NCI-H128 (cell line): ENCODE measurements around the gene KBTBD3.
A peak's percentile ranks its signal among the peaks of the same experiment; 100 is the strongest.

Experiments
- DNase-seq: peaks from one replicate; lab custom pipeline; 2025; ENCODE audit not compliant: unreplicated experiment; lab: John Stamatoyannopoulos, UW

KBTBD3 gene, protein sequence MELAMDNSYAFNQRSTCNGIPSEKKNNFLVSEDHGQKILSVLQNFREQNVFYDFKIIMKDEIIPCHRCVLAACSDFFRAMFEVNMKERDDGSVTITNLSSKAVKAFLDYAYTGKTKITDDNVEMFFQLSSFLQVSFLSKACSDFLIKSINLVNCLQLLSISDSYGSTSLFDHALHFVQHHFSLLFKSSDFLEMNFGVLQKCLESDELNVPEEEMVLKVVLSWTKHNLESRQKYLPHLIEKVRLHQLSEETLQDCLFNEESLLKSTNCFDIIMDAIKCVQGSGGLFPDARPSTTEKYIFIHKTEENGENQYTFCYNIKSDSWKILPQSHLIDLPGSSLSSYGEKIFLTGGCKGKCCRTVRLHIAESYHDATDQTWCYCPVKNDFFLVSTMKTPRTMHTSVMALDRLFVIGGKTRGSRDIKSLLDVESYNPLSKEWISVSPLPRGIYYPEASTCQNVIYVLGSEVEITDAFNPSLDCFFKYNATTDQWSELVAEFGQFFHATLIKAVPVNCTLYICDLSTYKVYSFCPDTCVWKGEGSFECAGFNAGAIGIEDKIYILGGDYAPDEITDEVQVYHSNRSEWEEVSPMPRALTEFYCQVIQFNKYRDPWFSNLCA

GRCh38 chr11:106076919-106077608 is at the start of gene KBTBD3:
Gene KBTBD3, minus strand, starts transcription at chr11:106077347. Its CDS starts 18,250 bp downstream, at chr11:106059097.
- DNase-seq: peak; percentile 98

GRCh38 chr11:106121570-106122320 is 44.6 kb upstream of the KBTBD3 start:
- no peak for DNase-seq

DNA sequence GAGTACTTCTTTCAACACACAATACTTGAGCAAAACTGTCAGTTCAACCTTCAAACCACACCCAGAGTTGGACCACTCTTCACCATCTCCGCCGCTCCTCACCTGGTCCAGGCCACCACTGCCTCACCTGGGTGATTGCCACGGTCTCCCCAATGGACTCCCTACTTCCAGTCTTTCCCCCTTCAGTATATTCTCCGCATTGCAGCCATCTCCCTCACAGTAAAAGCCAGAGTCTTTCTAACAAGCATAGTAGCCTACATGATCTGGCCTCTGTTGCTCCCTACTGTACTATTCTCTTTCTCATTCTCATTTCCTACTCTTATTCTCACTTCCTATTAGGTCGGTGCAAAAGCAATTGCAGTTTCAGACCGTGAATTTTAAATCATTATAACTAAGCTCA is 28.8 kb upstream of the KBTBD3 start:
- no peak for DNase-seq

DNA sequence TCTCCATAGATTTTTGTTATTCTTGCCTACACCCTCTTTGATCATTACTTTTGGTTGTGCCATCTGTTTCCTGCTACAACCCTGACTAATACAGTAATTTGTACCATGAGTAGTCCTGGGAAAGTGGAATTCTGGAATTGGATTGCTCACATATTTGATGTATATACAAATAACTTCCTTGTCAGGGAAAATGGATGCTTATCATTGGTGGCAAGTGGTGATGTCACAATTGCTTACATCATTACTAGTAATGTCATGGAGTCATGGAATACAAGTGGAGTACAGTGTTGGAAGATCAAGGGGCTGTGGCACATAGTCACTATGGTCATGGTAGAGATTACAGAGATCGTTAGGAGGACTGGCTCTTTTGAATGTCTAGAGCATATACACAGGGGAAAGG is 24.7 kb upstream of the KBTBD3 start:
- no peak for DNase-seq

GRCh38 chr11:106101370-106101769 is 24.2 kb upstream of the KBTBD3 start:
- no peak for DNase-seq

DNA sequence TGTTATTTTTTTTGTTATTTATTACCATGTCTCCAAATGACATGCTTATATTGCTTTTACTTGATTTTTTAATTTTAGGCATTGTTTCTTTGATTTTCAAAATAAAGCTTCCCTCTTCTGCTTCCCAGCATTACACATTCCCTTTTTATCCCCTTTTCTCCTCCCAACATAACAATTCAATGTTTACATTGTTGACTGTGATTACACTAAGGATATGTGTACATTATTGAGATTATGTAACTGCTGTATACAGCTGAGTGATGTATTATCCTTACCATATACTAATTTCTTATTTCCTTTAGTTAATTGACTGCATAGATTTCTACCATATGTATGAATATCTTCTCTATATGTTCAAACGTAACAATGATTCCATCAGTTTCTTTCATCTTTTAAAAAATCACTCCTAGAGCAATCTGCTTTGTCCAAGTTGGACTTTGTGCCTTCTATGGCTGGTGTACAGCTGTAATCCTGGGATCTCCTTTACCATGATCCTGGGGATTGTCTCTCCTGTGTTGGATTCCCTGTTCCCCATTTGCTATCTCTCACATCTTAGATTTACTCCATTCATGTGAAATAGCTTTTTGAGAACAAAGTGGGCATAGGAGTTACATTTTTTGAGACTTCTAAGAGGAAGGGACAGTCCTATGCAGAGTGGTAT is 21.9 kb upstream of the KBTBD3 start:
- DNase-seq: no peak

- DNase-seq: no peak
Measured at GRCh38 chr11:106092446-106092845, 15.3 kb upstream of the KBTBD3 start.

DNA sequence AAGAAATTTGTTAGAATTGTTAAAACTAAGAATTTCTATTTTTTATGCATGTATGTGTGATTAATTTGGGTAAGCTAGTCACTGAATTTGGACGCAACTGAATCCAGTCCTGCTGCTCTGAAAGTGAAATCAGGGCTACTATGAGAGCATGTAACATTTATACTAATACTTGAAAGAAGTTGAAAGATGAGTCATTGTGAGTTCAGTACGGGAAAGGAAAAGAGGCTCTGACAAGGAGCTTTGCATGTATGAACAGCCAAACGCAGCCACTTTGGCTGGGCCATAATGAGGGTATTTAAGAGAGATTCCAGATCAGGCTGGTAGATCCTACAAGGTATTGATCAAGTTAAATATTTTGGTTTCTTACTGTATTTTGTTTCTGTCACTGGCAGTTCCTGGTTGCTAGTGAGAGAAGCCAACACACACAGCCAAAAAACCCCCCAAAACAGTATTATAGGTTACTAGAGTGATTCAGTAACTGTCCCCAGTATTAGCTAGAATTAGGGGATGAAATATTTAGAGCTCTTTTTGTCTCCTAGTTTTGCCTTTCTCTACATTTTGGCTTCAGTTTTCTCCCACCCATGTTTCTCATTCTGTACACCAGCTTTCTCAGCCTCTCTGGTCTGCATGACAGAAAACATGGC is 14.5 kb upstream of the KBTBD3 start:
- no peak for DNase-seq

DNA sequence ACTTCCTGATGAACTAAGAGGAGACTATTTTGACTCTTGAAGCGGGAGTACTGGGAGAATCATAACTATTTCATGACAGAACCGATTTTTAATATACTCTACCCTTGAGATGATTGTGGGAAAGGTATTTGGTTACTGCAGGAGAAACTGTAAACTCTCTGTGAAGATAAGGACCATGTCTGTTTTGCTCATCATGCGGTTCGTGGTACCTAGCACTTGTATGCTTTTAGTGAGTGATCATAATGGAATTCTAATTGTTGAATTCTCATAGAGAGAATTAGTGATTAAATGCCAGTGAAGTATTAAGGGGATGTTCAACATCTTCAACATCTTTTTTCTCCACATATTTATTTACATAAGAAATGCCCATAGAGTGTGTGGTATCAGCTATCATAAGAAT is 11.7 kb upstream of the KBTBD3 start:
- no peak for DNase-seq

GRCh38 chr11:106087815-106088435 is 10.8 kb upstream of the KBTBD3 start:
- no peak for DNase-seq

DNA sequence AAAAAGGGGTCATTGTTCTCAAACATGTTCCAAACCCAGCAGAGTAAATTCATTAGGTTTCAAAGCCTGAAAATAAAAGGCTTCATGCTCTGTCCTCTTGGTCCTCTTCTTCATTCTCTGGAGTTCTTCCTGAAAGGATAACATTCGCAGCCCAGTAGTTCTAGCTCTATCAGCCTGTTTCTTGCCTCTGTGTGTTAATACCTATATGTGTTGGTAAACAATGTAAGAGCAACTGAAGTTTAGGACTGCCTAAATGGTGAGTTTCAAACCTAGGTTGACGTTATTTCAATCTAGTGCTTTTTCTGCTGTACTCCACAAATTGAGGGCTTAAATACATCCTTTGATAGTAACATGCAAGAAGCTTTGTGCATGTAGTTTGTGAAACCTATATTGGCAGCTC is 9.7 kb upstream of the KBTBD3 start:
- DNase-seq: no peak

GRCh38 chr11:106086135-106086534 is 9.0 kb upstream of the KBTBD3 start:
- DNase-seq: no peak

- no peak for DNase-seq
Measured at GRCh38 chr11:106082096-106082495, 4.9 kb upstream of the KBTBD3 start.

GRCh38 chr11:106077609-106078455 is 685 bp upstream of the KBTBD3 start, which contains the start of gene AASDHPPT:
Gene AASDHPPT, plus strand, starts transcription at chr11:106077662. Its CDS starts 49 bp downstream, at chr11:106077711.
- DNase-seq: no peak

DNA sequence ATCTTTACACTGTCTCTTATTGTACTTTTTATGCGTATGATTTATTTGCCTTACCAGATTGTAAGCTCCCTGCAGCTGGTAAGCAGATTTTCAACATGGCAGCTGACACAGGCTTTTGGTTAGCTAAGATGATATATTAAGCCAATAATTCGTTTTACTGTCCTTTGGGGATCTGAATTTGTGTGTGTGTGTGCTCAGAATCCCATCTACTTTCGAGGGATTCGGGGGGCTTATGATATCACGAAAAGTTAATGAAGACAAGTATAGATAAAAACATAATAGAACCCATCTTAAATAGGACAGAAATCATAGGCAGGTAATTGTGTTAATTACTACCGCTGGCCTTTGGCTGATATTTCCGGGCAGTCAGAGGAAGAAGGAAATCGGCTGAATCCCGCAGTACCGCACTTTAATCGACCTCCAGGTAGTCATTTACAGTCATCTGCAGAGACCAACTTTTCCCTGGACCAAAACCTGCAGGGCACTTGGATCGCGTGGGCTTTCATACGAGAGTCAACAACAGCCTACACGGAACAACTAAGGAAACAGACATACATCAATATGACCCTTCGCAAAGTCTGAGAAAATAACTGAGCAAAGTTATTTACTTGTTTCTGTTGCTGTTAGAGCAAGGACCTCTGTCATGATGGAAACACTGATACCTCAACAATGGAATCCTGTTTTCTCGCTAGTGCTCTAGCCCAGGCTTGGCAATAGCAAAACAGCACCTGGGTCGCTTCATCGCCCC is 802 bp downstream of the KBTBD3 start:
- no peak for DNase-seq

DNA sequence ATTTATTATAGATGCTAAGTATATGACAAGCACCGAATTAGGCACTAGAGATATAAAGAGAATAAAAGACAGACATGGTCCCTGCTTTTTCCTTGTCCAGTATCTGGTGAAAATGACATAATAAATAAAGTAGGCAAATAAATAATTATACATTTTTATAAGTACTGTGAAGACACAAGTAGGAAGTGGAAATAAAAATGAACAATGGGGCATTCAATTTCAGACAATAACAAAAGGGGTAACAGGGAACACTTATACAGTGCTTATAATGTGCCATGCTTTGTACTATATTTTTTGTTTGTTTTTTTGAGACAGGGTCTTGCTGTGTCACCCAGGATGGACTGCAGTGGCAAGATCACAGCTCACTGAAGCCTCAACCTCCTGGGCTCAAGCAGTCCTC is 4.3 kb downstream of the KBTBD3 start:
- no peak for DNase-seq

DNA sequence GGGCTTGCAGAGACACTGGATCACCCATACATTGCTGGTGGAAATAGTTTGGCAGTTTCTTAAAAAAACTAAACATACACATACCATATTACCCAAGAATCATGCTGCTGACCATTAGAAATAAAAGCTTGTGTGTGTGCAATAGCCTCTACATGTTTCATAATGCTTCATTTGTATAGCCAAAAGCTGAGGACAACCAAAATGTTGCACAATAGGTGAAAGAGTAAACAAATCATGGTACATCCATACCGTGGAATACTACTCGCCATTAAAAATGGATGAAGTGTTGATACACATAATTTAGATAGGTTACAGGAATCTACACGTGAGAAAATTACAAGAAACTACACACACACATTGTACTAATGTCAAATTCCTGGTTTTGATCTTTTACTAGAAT is 6.5 kb downstream of the KBTBD3 start:
- DNase-seq: no peak

GRCh38 chr11:106063009-106063408 is 14.1 kb downstream of the KBTBD3 start:
- DNase-seq: no peak
